G401.6 (cell line): ENCODE results near the gene PRDM10.
"Not testable (repeated sequence)": the region's sequence is repeated elsewhere in the genome, so short reads cannot be mapped to it uniquely, and the experiment has no call there.

ENCODE experiments used
- FAIRE-seq: peaks from 2 replicates; lab custom pipeline; 2012; peaks lifted over from hg19 to GRCh38; lab: Jason Lieb, UNC

Gene PRDM10

DNA sequence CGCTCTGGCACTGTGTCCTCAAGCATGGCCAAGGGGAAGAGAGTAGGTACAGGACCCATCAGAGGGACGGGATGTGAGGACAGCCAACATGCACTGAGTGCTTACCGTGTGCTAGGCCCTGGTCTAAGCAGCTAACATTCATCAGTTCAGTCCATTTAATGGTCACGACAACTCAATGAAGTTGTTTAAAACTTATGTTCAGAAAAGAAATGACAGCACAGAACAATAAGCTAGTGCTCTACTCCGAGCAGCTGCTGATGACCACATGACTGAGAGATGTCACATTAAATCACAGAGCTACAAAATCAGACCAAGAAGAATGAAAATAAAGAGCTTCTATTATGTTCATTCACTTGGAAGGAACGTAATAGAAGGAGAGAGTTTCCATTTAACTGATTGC lies 26.3 kb downstream of the PRDM10 start:
- no peak for FAIRE-seq

DNA sequence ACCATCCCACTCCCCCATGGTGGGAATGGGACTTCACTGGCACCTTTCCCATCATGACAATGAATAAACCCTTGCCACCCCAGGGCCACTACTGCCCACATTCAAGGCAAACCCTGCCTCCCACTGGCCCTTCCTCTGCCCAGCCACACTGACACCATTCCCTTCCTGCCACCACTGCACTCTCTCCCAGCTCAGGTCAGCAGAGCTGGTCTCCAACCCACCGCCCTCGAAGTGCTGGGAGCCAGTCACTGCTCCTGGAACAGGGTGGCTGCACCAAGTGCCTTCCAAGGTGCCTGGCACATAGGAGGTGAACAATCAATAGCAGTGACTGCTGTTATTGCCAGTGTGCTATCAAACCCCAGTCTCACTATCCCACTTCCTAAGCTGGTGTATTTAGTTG lies 27.1 kb downstream of the PRDM10 start:
- no peak for FAIRE-seq

DNA sequence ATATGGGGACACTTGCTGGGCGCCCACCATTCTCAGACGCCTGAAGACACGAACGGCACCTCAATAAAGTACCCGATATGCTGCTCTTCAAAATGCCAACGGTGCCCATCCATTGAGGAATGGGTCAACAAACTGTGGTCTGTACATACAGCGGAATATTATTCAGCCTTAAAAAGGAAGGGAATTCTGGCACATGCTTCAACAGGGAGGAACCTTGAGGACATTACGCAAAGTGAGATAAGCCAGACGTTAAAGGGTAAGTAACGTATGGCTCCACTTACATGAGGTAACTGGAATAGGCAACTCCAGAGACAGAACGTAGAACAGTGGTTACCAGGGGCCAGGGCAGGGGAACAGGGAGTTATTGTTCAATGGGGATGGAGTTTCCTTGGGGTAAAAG lies 28.0 kb downstream of the PRDM10 start:
- FAIRE-seq = no peak

DNA sequence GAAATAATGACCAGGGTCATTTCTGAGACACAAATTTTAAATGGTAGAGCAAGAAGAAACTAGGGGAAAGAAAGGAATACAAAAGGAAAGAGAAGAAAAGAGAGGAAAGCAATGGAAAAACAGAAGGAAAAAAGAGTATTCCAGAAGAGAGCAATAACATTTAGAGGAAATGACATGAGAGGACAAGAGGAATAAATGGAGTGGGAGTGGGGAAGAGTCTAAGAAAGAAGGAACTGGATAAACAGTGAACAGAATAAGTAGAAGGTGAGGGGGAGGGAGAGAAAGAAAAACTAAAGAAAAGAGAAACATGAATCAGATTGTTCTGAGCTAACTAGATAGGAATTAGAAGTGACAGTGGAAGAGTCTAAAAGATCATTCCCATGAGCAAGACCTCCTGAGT lies 28.4 kb downstream of the PRDM10 start:
- no peak for FAIRE-seq

DNA sequence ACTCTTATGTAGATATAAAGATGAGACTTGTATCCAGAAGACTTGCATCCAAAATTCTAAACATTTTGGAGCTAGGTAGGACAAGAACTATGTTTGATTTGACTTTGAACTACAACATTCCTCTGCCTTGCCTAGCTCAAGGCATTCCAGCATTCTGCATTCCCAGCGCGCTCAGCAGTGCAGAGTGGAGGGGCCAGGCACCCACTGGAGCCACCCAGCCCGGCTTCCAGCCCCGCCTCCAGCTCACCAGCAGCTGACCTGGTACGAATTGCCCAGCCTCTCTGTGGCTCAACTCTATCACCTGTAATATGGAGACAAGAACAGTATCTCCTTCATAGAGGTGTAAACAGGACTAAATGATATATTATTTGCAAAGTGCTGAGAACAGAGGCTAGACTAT lies 28.8 kb downstream of the PRDM10 start:
- FAIRE-seq = no peak

DNA sequence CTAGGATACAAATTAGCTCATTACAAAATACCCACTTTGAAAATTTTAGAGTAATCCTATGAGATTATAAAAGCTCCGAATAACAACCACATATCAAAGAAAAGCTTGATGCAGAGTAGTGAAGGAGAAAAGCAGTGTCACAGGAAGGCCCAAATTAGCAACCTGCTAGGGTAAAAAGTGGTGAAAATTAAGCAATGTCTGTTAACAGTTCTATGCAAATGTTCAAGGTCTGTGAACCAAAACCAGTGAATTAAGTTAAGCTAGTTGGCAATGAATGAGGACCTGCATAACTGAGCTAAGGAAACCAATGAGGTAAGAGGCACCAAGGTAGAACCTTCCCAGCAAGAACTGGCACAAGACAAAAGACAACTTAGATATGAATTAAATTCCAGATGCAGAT lies 29.6 kb downstream of the PRDM10 start:
- no peak for FAIRE-seq

DNA sequence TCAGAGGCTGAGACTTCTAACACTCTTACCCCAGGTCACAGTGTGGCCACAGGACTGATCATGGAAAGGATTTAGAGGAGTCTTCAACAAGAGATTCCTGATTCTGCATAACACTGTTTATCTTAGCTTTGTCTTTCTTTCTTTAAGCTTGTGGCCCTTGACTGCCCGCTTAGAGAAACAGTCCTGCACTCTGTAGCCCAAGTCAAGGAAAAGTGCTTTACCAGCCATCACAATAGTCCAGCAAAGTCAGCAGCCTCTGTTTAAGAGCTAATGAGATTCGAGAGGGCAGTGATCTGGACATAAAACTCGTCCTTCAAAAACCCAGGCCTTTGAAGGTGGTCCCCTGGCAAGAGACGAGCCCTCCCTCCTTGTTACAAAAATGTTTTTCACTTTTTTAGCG lies 30.0 kb downstream of the PRDM10 start:
- FAIRE-seq = no peak

DNA sequence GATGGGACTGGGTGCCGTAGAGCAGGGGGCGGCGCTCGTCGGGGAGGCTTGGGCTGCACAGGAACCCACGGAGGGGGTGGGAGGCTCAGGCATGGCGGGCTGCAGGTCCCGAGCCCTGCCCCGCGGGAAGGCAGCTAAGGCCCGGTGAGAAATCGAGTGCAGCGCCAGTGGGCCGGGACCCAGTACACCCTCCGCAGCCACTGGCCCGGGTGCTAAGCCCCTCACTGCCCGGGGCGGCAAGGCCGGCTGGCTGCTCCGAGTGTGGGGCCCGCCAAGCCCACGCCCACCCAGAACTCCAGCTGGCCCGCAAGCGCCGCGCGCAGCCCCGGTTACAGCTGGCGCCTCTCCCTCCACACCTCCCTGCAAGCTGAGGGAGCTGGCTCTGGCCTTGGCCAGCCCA lies 30.8 kb downstream of the PRDM10 start:
- not testable (repeated sequence) for FAIRE-seq

DNA sequence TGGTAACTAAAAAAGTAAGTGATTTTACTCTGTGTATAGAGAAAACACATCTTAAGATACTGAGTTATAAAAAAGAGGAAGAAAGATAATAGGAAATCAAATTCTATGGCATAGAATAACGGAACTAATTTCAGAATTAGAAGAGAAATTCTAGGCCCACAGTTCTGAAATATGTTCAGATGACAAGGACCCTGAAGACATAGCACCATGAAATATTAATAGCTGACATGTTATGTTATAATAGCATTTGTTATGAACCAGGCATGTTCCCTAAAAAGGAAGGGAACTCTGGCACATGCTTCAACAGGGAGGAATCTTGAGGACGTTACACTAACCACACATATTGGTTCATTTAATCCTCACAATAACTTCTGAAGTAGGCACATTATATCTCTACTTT lies 32.7 kb downstream of the PRDM10 start:
- FAIRE-seq = no peak

DNA sequence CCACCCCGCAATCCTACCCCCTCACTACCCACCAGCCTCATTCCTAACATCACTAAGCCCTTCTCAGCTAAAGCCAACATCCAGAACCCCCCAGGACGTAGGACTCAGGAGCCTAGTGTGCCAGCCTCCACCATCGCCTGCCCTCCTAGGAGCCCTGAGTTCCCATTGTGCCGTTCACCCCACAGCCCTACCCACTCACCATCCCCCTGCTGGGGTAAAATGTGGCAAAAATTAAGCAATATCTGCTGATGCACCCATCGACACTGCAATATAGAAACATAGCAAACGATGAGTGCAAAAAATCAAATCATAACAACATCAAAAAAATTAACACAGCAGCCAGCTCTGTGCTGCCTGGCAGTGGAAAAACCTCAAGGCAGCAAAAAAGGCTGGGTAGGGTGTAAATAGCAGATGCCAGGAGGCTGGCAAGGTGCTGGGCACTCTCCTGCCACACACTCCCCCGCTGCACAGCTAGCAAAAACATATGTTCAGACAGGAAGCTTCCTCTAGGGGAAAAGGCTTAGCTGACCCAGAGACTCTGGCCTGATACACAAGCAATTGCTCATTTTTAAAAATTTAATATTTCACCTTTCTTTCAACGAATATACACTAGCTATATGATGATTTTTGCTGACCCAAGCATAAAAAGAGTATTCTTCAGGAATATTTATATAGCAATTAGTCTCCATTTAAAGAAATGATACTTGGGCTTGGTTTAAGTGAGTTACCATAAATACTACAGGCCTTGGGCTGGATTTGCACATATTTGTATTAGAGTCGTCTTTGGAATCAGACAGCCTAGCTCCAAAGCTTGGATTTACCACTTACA lies 33.8 kb downstream of the PRDM10 start:
- FAIRE-seq = no peak

DNA sequence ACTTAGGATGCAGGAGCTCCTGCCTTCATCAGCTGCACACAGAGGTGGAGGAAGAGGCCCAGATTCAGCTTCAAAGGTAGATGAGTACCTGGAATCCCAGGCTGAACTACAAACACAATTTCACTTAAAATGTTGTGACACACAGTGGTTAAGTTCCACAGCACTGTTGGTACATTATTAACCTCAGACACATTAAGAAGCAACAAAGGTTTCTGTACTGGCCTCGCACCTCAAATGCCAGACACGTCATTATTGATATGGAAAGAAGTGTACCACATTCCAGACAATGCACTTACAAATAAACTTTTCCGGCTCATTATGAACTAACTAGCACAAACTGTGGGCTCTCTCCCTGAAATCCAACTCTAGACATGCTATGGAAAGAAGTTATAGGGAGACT lies 34.6 kb downstream of the PRDM10 start:
- FAIRE-seq = no peak

DNA sequence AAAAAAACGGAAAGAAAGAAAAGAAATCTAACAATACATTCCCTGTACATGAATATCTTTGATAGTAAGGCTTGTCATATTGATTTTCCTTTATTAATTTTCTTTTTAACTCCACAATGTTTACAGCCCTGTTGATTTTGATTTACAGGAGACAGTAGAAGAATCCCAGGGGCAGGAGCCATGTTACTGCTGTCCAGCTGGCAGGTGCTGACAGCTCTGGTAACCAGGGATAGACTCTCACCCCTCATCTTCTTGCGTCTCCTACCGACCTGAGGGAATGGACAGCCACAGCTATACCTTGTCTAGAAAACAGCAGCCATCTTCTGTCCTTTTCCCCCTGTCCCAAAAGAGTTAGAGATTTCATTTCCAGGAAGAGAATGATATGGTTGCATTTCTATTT lies 37.4 kb downstream of the PRDM10 start:
- no peak for FAIRE-seq

DNA sequence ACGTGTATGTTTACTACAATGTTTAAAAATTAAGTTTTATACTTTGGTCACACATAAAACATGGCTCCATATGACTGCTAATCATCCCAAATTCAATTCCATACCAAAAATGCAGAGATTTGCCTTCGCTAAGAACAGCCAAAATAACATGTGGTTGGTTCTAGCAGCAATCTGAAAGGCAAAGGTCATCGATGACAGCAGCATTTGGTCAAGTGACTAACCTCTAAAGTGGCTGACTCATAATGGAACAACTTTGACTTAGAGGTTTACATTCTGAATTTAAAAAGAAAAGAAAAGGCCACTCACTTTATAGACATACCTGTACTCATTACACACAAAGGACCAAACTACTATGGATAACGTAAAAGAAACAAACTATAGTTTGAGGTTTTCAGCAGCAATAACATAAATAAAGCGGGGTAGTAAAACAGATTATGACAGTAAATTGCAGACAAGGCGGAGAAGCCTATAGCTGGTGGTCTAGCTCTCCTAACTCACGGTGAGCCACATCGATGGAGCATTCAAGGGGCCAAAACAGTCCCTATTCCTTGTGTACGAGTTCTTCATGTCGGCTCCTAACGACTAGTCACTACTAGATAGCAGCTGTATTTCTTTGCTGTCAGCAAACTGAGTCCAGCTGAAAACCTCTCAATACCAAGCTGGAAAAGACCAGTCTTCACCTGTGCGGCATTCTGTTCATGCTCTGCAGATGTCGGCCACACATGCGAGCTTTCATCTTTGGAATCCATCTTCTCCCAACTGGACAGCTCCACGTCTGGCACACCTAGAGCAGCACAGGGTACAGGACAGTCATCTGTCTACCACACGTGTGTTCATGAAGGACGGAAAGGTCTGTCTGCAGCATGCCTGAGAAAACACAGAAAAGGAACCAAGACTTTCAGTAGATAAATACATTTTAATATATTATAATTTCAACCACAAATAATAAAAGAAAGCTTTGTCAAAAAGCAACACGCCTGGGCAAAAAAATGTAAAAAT lies 42.1 kb downstream of the PRDM10 start:
- no peak for FAIRE-seq

DNA sequence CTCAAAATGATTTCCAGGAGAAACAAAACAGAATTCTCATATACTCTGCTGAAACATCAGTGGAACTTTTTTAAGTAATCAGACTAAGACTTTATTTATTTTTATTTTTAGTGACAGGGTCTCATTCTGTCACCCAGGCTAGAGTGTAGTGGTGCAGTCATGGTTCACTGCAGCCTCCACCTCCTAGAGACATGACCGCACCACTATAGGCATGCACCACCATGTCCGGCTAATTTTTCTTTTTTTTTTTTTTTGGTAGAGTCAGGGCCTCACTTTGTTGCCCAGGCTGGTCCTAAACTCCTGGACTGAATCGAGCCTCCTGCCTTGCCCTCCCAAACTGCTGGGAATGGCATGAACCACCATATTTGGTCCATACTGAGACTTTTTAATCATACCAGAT lies 42.9 kb downstream of the PRDM10 start:
- no peak for FAIRE-seq

DNA sequence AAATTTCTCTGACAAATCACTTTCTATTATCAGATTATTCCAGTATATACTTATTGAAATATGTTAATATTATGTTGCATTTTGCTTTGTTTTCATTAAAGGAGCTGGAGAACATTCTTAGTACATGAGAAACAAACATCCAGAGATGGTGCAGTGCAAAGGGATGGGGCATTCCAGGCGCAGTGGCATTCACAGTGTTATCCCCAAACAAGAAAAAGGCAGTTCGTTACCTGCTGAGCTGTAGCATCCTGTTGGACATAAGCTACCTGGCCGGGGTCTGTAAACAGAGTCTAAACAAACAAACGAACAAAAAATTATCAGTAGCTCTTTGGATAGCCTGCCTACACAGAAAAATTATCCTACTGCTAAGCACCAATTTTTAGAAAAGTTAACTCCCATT lies 47.4 kb downstream of the PRDM10 start:
- no peak for FAIRE-seq

DNA sequence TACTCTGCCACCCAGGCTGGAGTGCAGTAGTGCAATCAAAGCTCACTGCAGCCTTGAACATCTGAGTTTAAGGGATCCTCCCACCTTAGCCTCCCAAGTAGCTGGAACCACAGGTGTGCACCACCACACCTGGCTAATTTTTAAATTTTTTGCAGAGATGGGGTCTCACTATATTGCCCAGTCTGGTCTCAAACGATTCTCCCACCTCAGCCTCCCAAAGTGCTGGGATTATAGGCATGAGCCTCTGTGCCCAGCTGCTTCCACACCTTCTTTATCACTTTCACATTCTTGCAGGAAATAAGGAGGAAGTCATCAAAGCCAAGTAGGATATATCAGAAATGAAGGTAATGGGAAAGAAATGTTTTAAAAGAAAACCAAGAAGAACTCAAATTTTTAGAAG lies 47.9 kb downstream of the PRDM10 start:
- FAIRE-seq = not testable (repeated sequence)

DNA sequence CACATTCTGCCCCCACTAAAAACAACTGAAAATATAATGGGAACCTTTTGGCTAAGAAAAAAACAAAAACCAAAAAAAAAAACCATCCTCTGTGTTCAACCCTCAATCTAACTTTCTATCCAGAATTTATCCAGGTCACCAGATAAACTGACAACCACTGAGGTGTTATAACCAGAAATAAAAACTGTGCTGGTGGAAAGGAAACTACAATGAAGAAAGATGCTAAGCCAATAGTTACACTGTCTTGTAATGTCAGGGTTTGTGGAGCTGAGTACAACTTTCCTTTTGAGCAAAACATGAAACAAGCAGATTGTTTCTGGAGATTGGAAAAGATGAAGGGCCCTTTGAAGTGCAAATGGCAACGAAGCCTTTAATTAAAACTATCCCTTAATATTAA lies 50.8 kb downstream of the PRDM10 start:
- FAIRE-seq = no peak

DNA sequence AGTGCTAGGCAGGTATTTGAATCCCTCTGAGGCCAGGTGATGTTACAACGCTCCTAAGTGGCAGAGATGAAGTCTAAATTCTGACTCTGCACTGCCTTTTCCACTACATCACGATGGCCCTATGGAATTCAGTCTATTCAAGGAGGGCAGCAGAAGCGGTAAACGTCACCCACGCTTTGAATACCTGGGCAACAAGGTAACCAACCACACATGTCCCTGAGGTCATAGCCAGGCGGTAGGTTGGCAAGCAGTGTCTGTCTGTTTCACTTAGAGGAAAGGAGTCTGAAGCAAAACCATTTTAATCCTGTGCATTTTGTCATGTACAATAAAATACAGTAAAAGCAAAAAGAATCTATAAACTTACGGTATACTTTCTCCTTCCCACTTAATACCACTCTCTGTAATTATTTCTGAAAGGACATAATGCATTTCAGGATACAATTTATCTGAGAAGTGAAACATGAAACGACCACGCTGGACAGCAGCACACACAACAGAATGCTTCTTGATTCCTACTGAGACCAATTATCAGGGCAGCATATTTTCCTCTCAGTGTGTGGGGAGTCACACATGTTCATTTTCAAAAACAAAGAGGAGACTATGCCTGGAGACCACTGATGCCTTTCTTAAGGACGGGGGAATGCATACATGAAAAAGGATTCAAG lies 51.3 kb downstream of the PRDM10 start:
- no peak for FAIRE-seq

DNA sequence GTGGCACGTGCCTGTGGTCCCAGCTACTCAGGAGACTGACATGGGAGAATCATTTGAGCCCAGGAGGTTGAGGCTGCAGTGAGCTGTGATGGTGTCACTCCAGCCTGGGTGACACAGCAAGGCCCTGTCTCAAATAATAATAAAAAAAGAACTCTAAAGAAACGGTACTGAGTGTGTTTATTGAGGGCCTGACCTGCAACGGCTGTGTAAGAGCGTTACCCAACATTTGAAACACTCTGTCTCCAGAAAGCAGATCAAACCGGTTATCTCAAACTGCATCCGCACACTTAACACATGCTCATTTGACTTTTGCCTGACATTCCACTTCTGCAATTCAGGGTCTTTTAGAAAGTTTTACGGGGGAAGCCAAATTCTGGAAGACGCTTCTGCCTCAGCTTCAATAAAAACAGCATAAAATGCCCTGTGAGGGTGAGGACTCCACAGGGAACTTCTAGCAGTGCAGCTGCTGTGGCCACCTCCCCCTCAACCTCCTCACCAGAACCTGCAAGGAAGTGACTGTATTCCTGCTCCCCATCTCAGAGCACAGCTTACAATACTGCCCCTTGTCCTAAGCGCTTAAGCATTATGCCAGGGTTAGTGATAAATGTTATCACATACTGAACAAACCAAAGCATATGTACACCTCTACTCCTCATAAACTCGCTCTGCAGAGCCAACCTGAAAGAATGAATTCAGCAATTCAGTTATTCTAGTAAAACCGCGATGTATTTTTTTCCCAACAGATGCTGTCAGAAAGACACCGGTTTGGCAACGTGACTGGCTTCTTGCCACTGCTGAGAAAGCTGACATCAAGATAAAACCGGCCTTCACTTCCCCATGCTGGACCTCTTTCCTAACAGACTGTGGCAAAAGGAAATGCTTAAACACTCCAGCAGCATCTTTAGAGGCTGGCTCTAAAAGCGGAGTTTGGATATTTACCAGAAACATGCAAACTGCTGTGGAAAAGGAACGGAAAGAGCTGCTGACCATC lies 52.2 kb downstream of the PRDM10 start:
- no peak for FAIRE-seq

DNA sequence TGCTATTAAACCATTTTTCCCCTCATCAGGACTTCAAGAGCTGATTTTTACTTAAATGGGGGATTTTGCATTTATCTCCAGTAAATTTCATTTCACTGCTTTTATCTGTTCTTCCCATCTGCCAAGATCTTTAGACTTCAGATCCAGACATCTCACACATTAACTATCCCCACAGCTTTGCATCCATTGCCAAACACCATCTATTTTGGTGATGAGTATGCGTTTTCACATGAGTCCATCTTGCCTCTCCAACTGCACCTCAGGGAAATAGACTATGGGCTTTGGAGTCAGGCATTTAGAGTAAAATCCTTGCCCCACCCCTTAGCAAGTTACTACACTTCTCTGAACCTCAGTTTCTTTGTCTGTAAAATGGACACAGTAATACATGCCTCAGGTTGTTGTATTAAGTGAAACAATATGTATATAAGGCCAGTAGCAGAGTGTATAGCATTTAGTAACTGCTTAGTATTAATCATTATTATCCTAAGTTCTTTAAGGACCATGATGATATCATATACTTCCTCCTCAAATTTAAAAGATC lies 53.6 kb downstream of the PRDM10 start:
- no peak for FAIRE-seq

DNA sequence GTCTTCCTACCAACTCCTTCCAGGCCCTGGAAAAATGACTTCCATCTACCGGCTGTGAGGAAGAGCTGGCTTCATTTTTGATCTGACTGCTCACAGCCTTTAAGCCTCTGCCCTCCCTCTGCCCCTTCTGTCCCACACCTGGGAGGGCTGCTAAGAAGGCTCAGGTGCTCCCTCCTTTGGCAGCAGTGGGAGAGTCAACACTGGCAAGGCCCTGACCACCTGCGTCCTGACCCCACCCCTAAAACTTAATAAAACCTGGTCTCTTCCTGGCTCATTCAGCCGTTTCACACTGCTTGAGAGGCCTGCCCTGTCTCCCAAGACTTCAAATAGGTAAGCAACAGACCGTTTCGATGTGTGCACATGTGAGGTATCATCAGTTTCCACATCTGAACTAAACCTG lies 55.2 kb downstream of the PRDM10 start:
- FAIRE-seq = no peak
